Body of pancreas (tissue), 4 donors: ENCODE results near the gene EHBP1L1. TPM values are rescaled to one million over a fixed set of nuclear protein-coding genes. Genes with fewer than 3 reads are reported as not detected.

Experiments used
- ATAC-seq: fragments of 150-250 bp; one replicate; pipeline ENCODE4 v1.9.1; 2016
- DNase-seq, 4 donors: peaks; one replicate each; pipeline ENCODE4 v3.0.0-alpha.2; 2019
- H3K27ac ChIP-seq, 4 donors: fragments of 200-600 bp; sonication (generic); 1 replicate in 3 of 4; 2 replicates in 1 of 4; pipeline versions ENCODE4 v1.5.1 to v1.6.1; 2016 to 2019; ENCODE audit warnings: mild to moderate bottlenecking in 1 of 4, mixed read lengths in 1 of 4, moderate library complexity in 1 of 4
- H3K27me3 ChIP-seq, 2 donors: fragments of 200-600 bp; sonication (generic); one replicate each; pipeline ENCODE4 v1.6.0; 2016; ENCODE audit warnings: mild to moderate bottlenecking in 1 of 2
- H3K36me3 ChIP-seq, 2 donors: fragments of 200-600 bp; sonication (generic); replicated peaks in 1 of 2; 2 replicates each; pipeline ENCODE4 v1.5.1; 2016; ENCODE audit warnings: low read depth in 2 of 2; ENCODE audit not compliant: insufficient read depth in 1 of 2
- H3K4me1 ChIP-seq: fragments of 200-600 bp; sonication (generic); one replicate; pipeline ENCODE4 v1.6.0; 2016
- H3K4me3 ChIP-seq, 2 donors: fragments of 200-600 bp; sonication (generic); 1 replicate in 1 of 2; 2 replicates in 1 of 2; pipeline ENCODE4 v1.5.1; 2016 to 2019
- H3K9me3 ChIP-seq, 3 donors: fragments of 200-600 bp; sonication (generic); 1 replicate in 2 of 3; 2 replicates in 1 of 3; pipeline ENCODE4 v1.5.1; 2016
- CTCF ChIP-seq, 7 experiments: fragments of 450-650 bp in 4 of 7; fragments of 200-600 bp in 3 of 7; sonication (generic) in 3 of 7; IDR thresholded peaks; one replicate each; pipeline ENCODE4 v1.5.1; 2016 to 2019; ENCODE audit warnings: antibody characterized with exemption in 7 of 7
- POLR2A ChIP-seq, 3 donors: fragments of 450-650 bp; IDR thresholded peaks; one replicate each; pipeline ENCODE4 v1.6.1; 2016; ENCODE audit warnings: antibody characterized with exemption in 3 of 3, mild to moderate bottlenecking in 2 of 3
- WGBS, 2 donors: methylation state at CpG; one replicate each; pipeline ENCODE4 v1.1.5; 2017; 5-methylcytosine and 5-hydroxymethylcytosine counted together
- intact Hi-C: fragments of 100-400 bp; cut with DNase I; formaldehyde crosslinking; loops from one replicate; pipeline ENCODE4 v1.15.1; 2023
- total RNA-seq, 2 donors: library from RNA; depleted of rRNA; stranded (reverse); fragments of >200 nt; gene quantifications; one replicate each; pipeline ENCODE4 v1.1.0, GENCODE V29; 2016

Gene EHBP1L1
- total RNA-seq, 2 donors from 2014 or later: 35.0 to 76.1 TPM

GRCh38 chr11:65589444-65590239, 13.8 kb downstream of the EHBP1L1 start:
- Histone ChIP-seq H3K4me3 (no peak overlapping the region), H3K27me3 (no peaks in the 10 kb centered on the region), H3K36me3 (no peaks in the 10 kb centered on the region), H3K4me1 (peaks cover 17% of the 10 kb centered on the region), H3K27ac (no peak overlapping the region), H3K9me3 (no peaks in the 10 kb centered on the region)
- TF ChIP-seq CTCF (IDR thresholded peaks at IDR 0.05): no peak
- TF ChIP-seq POLR2A (IDR thresholded peaks at IDR 0.05): no peak
- DNase-seq (peak in 1 of 4 donors; percentile 9), ATAC-seq (no peak)
- 75 to 78% methylated on average over 8 to 9 of the region's 9 CpGs for WGBS, 2 donors
- intact Hi-C loops: no loop called here

GRCh38 chr11:65590240-65590738, 14.4 kb downstream of the EHBP1L1 start:
- TF ChIP-seq CTCF (IDR thresholded peaks at IDR 0.05) (no peak), POLR2A (IDR thresholded peaks at IDR 0.05) (no peak)
- Histone ChIP-seq H3K9me3 (no peaks in the 10 kb centered on the region), H3K27ac (no peak overlapping the region), H3K36me3 (no peaks in the 10 kb centered on the region), H3K4me3 (no peak overlapping the region), H3K27me3 (no peaks in the 10 kb centered on the region), H3K4me1 (peaks cover 17% of the 10 kb centered on the region)
- intact Hi-C loops: no loop called here
- ATAC-seq: no peak
- 53% methylated on average over 6 to 8 of the region's 8 CpGs for WGBS, 2 donors
- peak in 2 of 4 donors; percentile 40 to 49 for DNase-seq

GRCh38 chr11:65591939-65592857, 16.3 kb downstream of the EHBP1L1 start:
- ATAC-seq: peak; percentile 71
- peak; percentile 41 to 71 (median 48) for DNase-seq
- peak; percentile 12 to 34 (median 18) for TF ChIP-seq POLR2A (IDR thresholded peaks at IDR 0.05)
- peak in 3 of 7 experiments; percentile 28 to 70 (median 47) for TF ChIP-seq CTCF (IDR thresholded peaks at IDR 0.05)
- Histone ChIP-seq H3K27ac (peak overlapping the region in 3 of 4 donors; percentile 20 to 62 (median 58)), H3K9me3 (no peaks in the 10 kb centered on the region), H3K4me3 (no peak overlapping the region), H3K4me1 (peaks cover 17% of the 10 kb centered on the region), H3K36me3 (no peaks in the 10 kb centered on the region), H3K27me3 (no peaks in the 10 kb centered on the region)
- intact Hi-C loops: no loop called here
- WGBS, 2 donors: 27 to 40% methylated on average over 22 to 102 of the region's 106 CpGs

- no peak overlapping the region for H3K4me3 ChIP-seq
- H3K36me3 ChIP-seq: peaks cover 0 to 2% of the 10 kb centered on the region in 2 donors
- H3K27ac ChIP-seq: no peak overlapping the region
- no peak for TF ChIP-seq POLR2A (IDR thresholded peaks at IDR 0.05)
- no peak for TF ChIP-seq CTCF (IDR thresholded peaks at IDR 0.05)
- H3K9me3 ChIP-seq: no peaks in the 10 kb centered on the region
- intact Hi-C loops: no loop called here
- 69 to 74% methylated on average over 18 to 21 of the region's 22 CpGs for WGBS, 2 donors
- ATAC-seq (no peak), DNase-seq (peak in 1 of 4 donors; percentile 9)
- H3K27me3 ChIP-seq: no peaks in the 10 kb centered on the region
- H3K4me1 ChIP-seq: peaks cover 17% of the 10 kb centered on the region
Observed at GRCh38 chr11:65592858-65593517, 17.1 kb downstream of the EHBP1L1 start.
